Gastrocnemius medialis (tissue), 4 donors: ENCODE measurements around the gene B4GALT5. TPM values are rescaled to one million over a fixed set of nuclear protein-coding genes. Genes with fewer than 3 reads are reported as not detected.

Source experiments
- ATAC-seq, 2 donors: fragments of 150-250 bp; one replicate each; pipeline ENCODE4 v1.9.1; 2016
- DNase-seq, 2 donors: peaks; one replicate each; pipeline ENCODE4 v3.0.0-alpha.2; 2019
- H3K27ac ChIP-seq, 4 donors: fragments of 200-600 bp; sonication (generic); 1 replicate in 1 of 4; 2 replicates in 3 of 4; pipeline ENCODE4 v1.5.1; 2016 to 2018; ENCODE audit warnings: mild to moderate bottlenecking in 2 of 4, moderate library complexity in 1 of 4
- H3K27me3 ChIP-seq, 3 donors: fragments of 200-600 bp; sonication (generic) in 2 of 3; 1 replicate in 1 of 3; 2 replicates in 2 of 3; pipeline versions ENCODE4 v1.5.1 to v1.6.0; 2016 to 2019; ENCODE audit warnings: mild to moderate bottlenecking in 1 of 3, moderate library complexity in 1 of 3
- H3K36me3 ChIP-seq, 2 donors: fragments of 200-600 bp; sonication (generic) in 1 of 2; one replicate each; pipeline ENCODE4 v1.5.1; 2017 to 2018
- H3K4me1 ChIP-seq, 2 donors: fragments of 200-600 bp; sonication (generic) in 1 of 2; one replicate each; pipeline ENCODE4 v1.5.1; 2016 to 2017; ENCODE audit warnings: mild to moderate bottlenecking in 2 of 2
- H3K4me3 ChIP-seq, 4 donors: fragments of 200-600 bp; sonication (generic) in 3 of 4; 1 replicate in 1 of 4; 2 replicates in 3 of 4; pipeline ENCODE4 v1.5.1; 2016 to 2019; ENCODE audit warnings: mild to moderate bottlenecking in 2 of 4
- H3K9me3 ChIP-seq, 3 donors: fragments of 200-600 bp; sonication (generic) in 2 of 3; 1 replicate in 1 of 3; 2 replicates in 2 of 3; pipeline ENCODE4 v1.5.1; 2016 to 2019
- CTCF ChIP-seq, 5 experiments: fragments of 450-650 bp in 3 of 5; fragments of 200-600 bp in 2 of 5; sonication (generic) in 2 of 5; IDR thresholded peaks in 4 of 5; conservative IDR thresholded peaks in 1 of 5; 1 replicate in 4 of 5; 2 replicates in 1 of 5; pipeline ENCODE4 v1.5.1; 2016 to 2019; ENCODE audit warnings: antibody characterized with exemption in 5 of 5, mild to moderate bottlenecking in 3 of 5, moderate library complexity in 3 of 5
- POLR2A ChIP-seq, 2 donors: fragments of 450-650 bp; IDR thresholded peaks; one replicate each; pipeline ENCODE4 v1.6.1; 2017; ENCODE audit warnings: antibody characterized with exemption in 2 of 2, mild to moderate bottlenecking in 2 of 2, moderate library complexity in 2 of 2
- in situ Hi-C, 4 donors: fragments of 200-750 bp; cut with MboI; loops; one replicate each; pipeline versions ENCODE4 v1.15.0 to v1.8.0; 2017; ENCODE audit warnings: low sequenced_read_pairs in 4 of 4
- intact Hi-C: fragments of 100-400 bp; cut with DNase I; formaldehyde crosslinking; loops from one replicate; pipeline ENCODE4 v1.15.1; 2023; ENCODE audit warnings: low total_unique reads
- total RNA-seq, 4 donors: library from RNA; depleted of rRNA; stranded (reverse); fragments of >200 nt; gene quantifications; one replicate each; pipeline versions ENCODE4 v1.1.0 to v1.2.3, GENCODE V29; 2016

B4GALT5 gene
- total RNA-seq, 4 donors from 2014 or later: 27.6 to 75.2 (median 56.4) TPM

- DNase-seq (no peak), ATAC-seq (no peak)
- intact Hi-C loops (no loop called here), in situ Hi-C loops (no loop called here)
- H3K27ac ChIP-seq: peak overlapping the region in 2 of 4 donors; percentile 45 to 50
- H3K36me3 ChIP-seq: peaks cover 2 to 94% of the 10 kb centered on the region in 2 donors
- no peaks in the 10 kb centered on the region for H3K9me3 ChIP-seq
- peaks cover 4 to 16% of the 10 kb centered on the region in 2 donors for H3K4me1 ChIP-seq
- TF ChIP-seq POLR2A (IDR thresholded peaks at IDR 0.05): no peak
- TF ChIP-seq CTCF (IDR thresholded peaks at IDR 0.05 in 4 of 5, conservative IDR thresholded peaks at IDR 0.05 in 1 of 5): no peak
- no peak overlapping the region for H3K4me3 ChIP-seq
- H3K27me3 ChIP-seq: no peaks in the 10 kb centered on the region
Observed at GRCh38 chr20:49644980-49645565, 68.6 kb downstream of the B4GALT5 start.

- intact Hi-C loops: no loop called here
- H3K27me3 ChIP-seq: no peaks in the 10 kb centered on the region
- TF ChIP-seq POLR2A (IDR thresholded peaks at IDR 0.05) (no peak), CTCF (IDR thresholded peaks at IDR 0.05 in 4 of 5, conservative IDR thresholded peaks at IDR 0.05 in 1 of 5) (no peak)
- in situ Hi-C loops: no loop called here
- peak overlapping the region in 3 of 4 donors; percentile 38 to 60 (median 48) for H3K27ac ChIP-seq
- ATAC-seq (no peak), DNase-seq (no peak)
- no peak overlapping the region for H3K4me3 ChIP-seq
- H3K9me3 ChIP-seq: no peaks in the 10 kb centered on the region
- H3K36me3 ChIP-seq: peaks cover 2 to 95% of the 10 kb centered on the region in 2 donors
- peaks cover 4 to 22% of the 10 kb centered on the region in 2 donors for H3K4me1 ChIP-seq
Observed at GRCh38 chr20:49642816-49643215, 70.9 kb downstream of the B4GALT5 start.

GRCh38 chr20:49641683-49642656 lies 71.7 kb downstream of the B4GALT5 start:
- intact Hi-C loops (no loop called here), in situ Hi-C loops (no loop called here)
- TF ChIP-seq CTCF (IDR thresholded peaks at IDR 0.05 in 4 of 5, conservative IDR thresholded peaks at IDR 0.05 in 1 of 5) (no peak), POLR2A (IDR thresholded peaks at IDR 0.05) (no peak)
- H3K27ac ChIP-seq: peak overlapping the region; percentile 30 to 60 (median 43)
- H3K4me3 ChIP-seq: no peak overlapping the region
- H3K36me3 ChIP-seq: peaks cover 2 to 86% of the 10 kb centered on the region in 2 donors
- peak in 1 of 2 donors; percentile 46 for DNase-seq
- no peaks in the 10 kb centered on the region for H3K27me3 ChIP-seq
- peak in 1 of 2 donors; percentile 76 for ATAC-seq
- no peaks in the 10 kb centered on the region for H3K9me3 ChIP-seq
- H3K4me1 ChIP-seq: peaks cover 5 to 31% of the 10 kb centered on the region in 2 donors

GRCh38 chr20:49637046-49637637 lies 76.5 kb downstream of the B4GALT5 start:
- no peaks in the 10 kb centered on the region for H3K27me3 ChIP-seq
- ATAC-seq (peak; percentile 55 to 60), DNase-seq (no peak)
- H3K9me3 ChIP-seq: no peaks in the 10 kb centered on the region
- in situ Hi-C loops (no loop called here), intact Hi-C loops (no loop called here)
- H3K36me3 ChIP-seq: peaks cover 2 to 64% of the 10 kb centered on the region in 2 donors
- peak overlapping the region; percentile 66 to 86 (median 74) for H3K27ac ChIP-seq
- no peak overlapping the region for H3K4me3 ChIP-seq
- TF ChIP-seq POLR2A (IDR thresholded peaks at IDR 0.05) (no peak), CTCF (IDR thresholded peaks at IDR 0.05 in 4 of 5, conservative IDR thresholded peaks at IDR 0.05 in 1 of 5) (no peak)
- H3K4me1 ChIP-seq: peaks cover 37 to 60% of the 10 kb centered on the region in 2 donors
